K562 (cell line): Measurements from ENCODE around the gene AKR1D1. TPM values are rescaled to one million over a fixed set of nuclear protein-coding genes. Genes with fewer than 3 reads are reported as not detected.
A peak's percentile ranks its signal among the peaks of the same experiment; 100 is the strongest.
"Not testable (repeated sequence)": the region's sequence is repeated elsewhere in the genome, so short reads cannot be mapped to it uniquely, and the experiment has no call there.

Experiments
- ATAC-seq: fragments of 200-7000 bp; cut with Tn5 transposase; 3 replicates; pipeline ENCODE4 v1.9.1; 2020; ENCODE audit warnings: moderate library complexity
- BruUV-seq: library from RNA; stranded (reverse); fragments of 400-500 nt; replicated peaks from 2 replicates; lab custom pipeline; 2021; lab: Mats Ljungman, UMichigan
- CTCF ChIA-PET: fragments of 300-600 bp; formaldehyde crosslinking; extraction: SDS; loops from one replicate; lab custom pipeline; 2021; ENCODE audit warnings: low intra/inter-chr PET ratio; lab: Yijun Ruan, JAX
- POLR2A ChIA-PET: fragments of 300-600, 350-650 bp; sonication (Branson Sonifier 250); formaldehyde crosslinking; extraction: SDS; loops from one replicate; lab custom pipeline; 2021; ENCODE audit warnings: antibody characterized with exemption, inconsistent platforms; lab: Yijun Ruan, JAX
- DNase-seq, 4 experiments: peaks; one replicate each; pipeline versions ENCODE4 v3.0.0 to v3.0.0-alpha.2; 2011 to 2018; ENCODE audit warnings: low spot score in 3 of 4, mixed read lengths in 3 of 4; ENCODE audit errors: extremely low read depth in 1 of 4
- FAIRE-seq: peaks from 2 replicates; lab custom pipeline; 2011; peaks lifted over from hg19 to GRCh38; lab: Jason Lieb, UNC
- H2AFZ ChIP-seq: 2 replicates; pipeline ENCODE4 v1.6.0; 2011; ENCODE audit warnings: low read depth, low read length, control low read depth, inconsistent platforms
- H3K27ac ChIP-seq: fragments of 200-600 bp; 3 replicates; pipeline ENCODE4 v1.8.0; 2011; ENCODE audit warnings: low read depth, mild to moderate bottlenecking, control low read depth, inconsistent platforms, low read length, moderate library complexity, mixed read lengths; ENCODE audit errors: extremely low read depth
- H3K27me3 ChIP-seq, 2 experiments: fragments of 300-600 bp in 1 of 2; 2 replicates in 1 of 2; 3 replicates in 1 of 2; pipeline versions ENCODE4 v1.6.0 to v1.8.0; 2011; ENCODE audit warnings: inconsistent platforms in 2 of 2, low read length in 2 of 2, mild to moderate bottlenecking in 1 of 2, mixed read lengths in 1 of 2, moderate library complexity in 1 of 2; ENCODE audit not compliant: control insufficient read depth in 2 of 2, insufficient read depth in 2 of 2
- H3K36me3 ChIP-seq: fragments of 300-600 bp; 3 replicates; pipeline ENCODE4 v1.8.0; 2011; ENCODE audit warnings: mild to moderate bottlenecking, low read length, inconsistent platforms; ENCODE audit not compliant: control insufficient read depth, insufficient read depth
- H3K4me1 ChIP-seq, 2 experiments: fragments of 200-600 bp in 1 of 2; replicated peaks in 1 of 2; 2 replicates in 1 of 2; 3 replicates in 1 of 2; pipeline versions ENCODE4 v1.5.1 to v1.8.0; 2011; ENCODE audit warnings: inconsistent platforms in 2 of 2, low read length in 2 of 2, mild to moderate bottlenecking in 1 of 2, mixed read lengths in 1 of 2, moderate library complexity in 1 of 2; ENCODE audit not compliant: control insufficient read depth in 2 of 2, insufficient read depth in 2 of 2
- H3K4me2 ChIP-seq: 2 replicates; pipeline ENCODE4 v1.6.1; 2011; ENCODE audit warnings: low read length, control low read depth, inconsistent platforms, mixed read lengths; ENCODE audit not compliant: insufficient read depth
- H3K4me3 ChIP-seq: fragments of 200-600 bp; sonication (generic), shearing (Covaris generic); 2 replicates; pipeline ENCODE4 v1.5.1; 2016; ENCODE audit warnings: control low read depth, inconsistent platforms
- H3K79me2 ChIP-seq: fragments of 200-600 bp; 3 replicates; pipeline ENCODE4 v1.8.0; 2011; ENCODE audit warnings: low read length, inconsistent platforms; ENCODE audit not compliant: control insufficient read depth, insufficient read depth
- H3K9ac ChIP-seq, 2 experiments: 2 replicates each; pipeline versions ENCODE4 v1.6.0 to v1.6.1; 2011; ENCODE audit warnings: low read depth in 2 of 2, low read length in 2 of 2, control low read depth in 1 of 2, inconsistent platforms in 1 of 2, mild to moderate bottlenecking in 1 of 2, mixed read lengths in 1 of 2; ENCODE audit not compliant: insufficient read depth in 1 of 2
- H3K9me1 ChIP-seq: one replicate; pipeline ENCODE4 v1.6.0; 2011; ENCODE audit warnings: inconsistent platforms, mild to moderate bottlenecking, low read length, moderate library complexity; ENCODE audit not compliant: control insufficient read depth, insufficient read depth
- H3K9me3 ChIP-seq: replicated peaks from 2 replicates; pipeline ENCODE4 v1.5.1; 2011; ENCODE audit warnings: low read depth, low read length, inconsistent platforms; ENCODE audit not compliant: control insufficient read depth, insufficient read depth
- H4K20me1 ChIP-seq: replicated peaks from 2 replicates; pipeline ENCODE4 v1.6.1; 2011; ENCODE audit warnings: low read length, inconsistent platforms, mixed read lengths; ENCODE audit not compliant: control insufficient read depth, insufficient read depth
- ATF3 ChIP-seq, 2 experiments: fragments of 450-650 bp in 1 of 2; sonication (generic) in 1 of 2; formaldehyde crosslinking in 1 of 2; IDR thresholded peaks in 1 of 2; conservative IDR thresholded peaks in 1 of 2; 2 replicates each; pipeline versions ENCODE4 v1.6.1 to v1.8.1; 2016 to 2023; ENCODE audit warnings: mild to moderate bottlenecking in 2 of 2, moderate library complexity in 2 of 2, inconsistent platforms in 1 of 2, missing genetic modification reagents in 1 of 2
- ATF7 ChIP-seq: fragments of 450-650 bp; IDR thresholded peaks from 2 replicates; pipeline ENCODE4 v1.7.1; 2014; ENCODE audit warnings: mild to moderate bottlenecking, moderate library complexity
- CCAR2 ChIP-seq: fragments of 200-400 bp; formaldehyde crosslinking; IDR thresholded peaks from 2 replicates; pipeline ENCODE4 v1.6.1; 2017; ENCODE audit warnings: mild to moderate bottlenecking, low read depth, low read length
- KDM4B ChIP-seq, 2 experiments: fragments of 450-650 bp in 1 of 2; sonication (generic) in 1 of 2; IDR thresholded peaks; 2 replicates each; pipeline ENCODE4 v1.6.1; 2016 to 2017; ENCODE audit warnings: borderline replicate concordance in 2 of 2, antibody characterized with exemption in 1 of 2, low read depth in 1 of 2, mild to moderate bottlenecking in 1 of 2
- MCM5 ChIP-seq: fragments of 450-650 bp; IDR thresholded peaks from 2 replicates; pipeline ENCODE4 v1.6.1; 2016; ENCODE audit warnings: low read depth
- SPI1 ChIP-seq: IDR thresholded peaks from 2 replicates; pipeline ENCODE4 v1.6.1; 2011; ENCODE audit warnings: low read depth, low read length, control low read depth, borderline replicate concordance
- ZFP36 ChIP-seq: fragments of 150-350 bp; IDR thresholded peaks from 2 replicates; pipeline ENCODE4 v1.6.1; 2018; ENCODE audit warnings: low read length, low read depth; ENCODE audit not compliant: partially characterized antibody
- ZNF507 ChIP-seq: conservative IDR thresholded peaks from 2 replicates; pipeline ENCODE4 v1.6.1; 2017; ENCODE audit warnings: missing genetic modification characterization, missing compliant biosample characterization
- WGBS: fragments of 100-300 bp; shearing (Covaris generic); methylation state at CpG from one replicate; pipeline ENCODE4 v1.1.6; 2016; ENCODE audit warnings: low coverage, mixed read lengths; ENCODE audit not compliant: insufficient coverage; ENCODE audit errors: missing lambda C conversion rate; 5-methylcytosine and 5-hydroxymethylcytosine counted together
- in situ Hi-C: fragments of 300-500 bp; cut with MboI; formaldehyde crosslinking; loops from 4 replicates; pipeline ENCODE4 v1.15.0; 2018; ENCODE audit warnings: inconsistent platforms, mixed read lengths
- intact Hi-C: fragments of 100-400 bp; cut with micrococcal nuclease; formaldehyde crosslinking; loops from 2 replicates; pipeline ENCODE4 v1.14.2; 2022
- polyA plus RNA-seq, 8 experiments: library from polyadenylated mRNA; depleted of rRNA in 4 of 8; stranded (reverse) in 5 of 8; unstranded in 3 of 8; fragments of >200 nt; fragmentation: Nextera tagmentation in 2 of 8; fragmentation: Illumina TruSeq in 1 of 8; extraction: Ambion mirVana in 2 of 8; extraction: Trizol in 1 of 8; gene quantifications; 2 replicates each; pipeline versions ENCODE4 v1.2.1 to v1.2.3, GENCODE V29; 2011 to 2014; ENCODE audit warnings: inconsistent platforms in 1 of 8, missing spikeins in 1 of 8
- total RNA-seq, 7 experiments: library from RNA; depleted of rRNA in 6 of 7; stranded (reverse); fragments of >200 nt in 6 of 7; fragmentation: Illumina TruSeq in 2 of 7; extraction: Trizol in 2 of 7; gene quantifications; 2 replicates each; pipeline versions ENCODE4 v1.2.1 to v1.2.3, GENCODE V29; 2011 to 2021; ENCODE audit warnings: low replicate concordance in 1 of 7

The AKR1D1 gene
- total and polyA plus RNA-seq, 9 of the 15 experiments (the other 6 are each of a cell fraction or from before 2014, with no cell fraction given) = not detected

GRCh38 chr7:138036135-138036534, 40.1 kb upstream of the AKR1D1 start:
- CTCF ChIA-PET = no interaction called here
- Histone ChIP-seq H2AFZ (no peak overlapping the region), H3K9me1 (no peaks in the 10 kb centered on the region), H3K27ac (no peak overlapping the region), H3K4me1 (no peaks in the 10 kb centered on the region), H3K4me3 (no peak overlapping the region), H3K36me3 (no peaks in the 10 kb centered on the region), H3K4me2 (no peak overlapping the region), H3K9ac (no peak overlapping the region), H3K79me2 (no peaks in the 10 kb centered on the region), H4K20me1 (no peaks in the 10 kb centered on the region), H3K27me3 (no peaks in the 10 kb centered on the region), H3K9me3 (no peaks in the 10 kb centered on the region)
- no peak for ATAC-seq
- in situ Hi-C loops (no loop called here), intact Hi-C loops (no loop called here)
- WGBS = 0% methylated on average over 2 of the region's 2 CpGs
- no peak for FAIRE-seq
- 0 out of 2 replicates have a peak, but pooled peaks have one; percentile 27 for TF ChIP-seq ZNF507 (tag)
- TF ChIP-seq CCAR2 = no peak
- TF ChIP-seq KDM4B (IDR thresholded peaks at IDR 0.05; ENCODE audit: borderline replicate concordance in 2 of 2, low read depth in 1 of 2) = no peak
- TF ChIP-seq MCM5 = no peak
- TF ChIP-seq ZFP36 = peak; percentile 54
- no peak for DNase-seq
- BruUV-seq = no TSS peak
- POLR2A ChIA-PET = no interaction called here

- H3K4me1 ChIP-seq; H3K9me3 ChIP-seq; H3K36me3 ChIP-seq; H3K4me2 ChIP-seq; H3K4me3 ChIP-seq; H3K9ac ChIP-seq; H2AFZ ChIP-seq; H3K27me3 ChIP-seq; in situ Hi-C loops; FAIRE-seq; BruUV-seq; intact Hi-C loops; POLR2A ChIA-PET; H3K9me1 ChIP-seq; H3K79me2 ChIP-seq; ATAC-seq; CTCF ChIA-PET; H3K27ac ChIP-seq; H4K20me1 ChIP-seq; DNase-seq; TF ChIP-seq ATF3 (CRISPR knock-in tag; conservative IDR thresholded peaks at IDR 0.05): not testable (repeated sequence)
- 0 out of 2 replicates have a peak, but pooled peaks have one; percentile 20 for TF ChIP-seq SPI1
- peak; percentile 45; the same call in 1 of the 2 replicates for TF ChIP-seq ATF3 (IDR thresholded peaks at IDR 0.05)
- TF ChIP-seq ATF7 = peak; percentile 83
- 0% methylated on average over 1 of the region's 1 CpG for WGBS
Observed at GRCh38 chr7:138040063-138040462, 36.2 kb upstream of the AKR1D1 start.
